GM19239 (cell line): ENCODE measurements around the gene PRSS56.

Experiments
- DNase-seq: peaks from one replicate; pipeline ENCODE4 v3.0.0; 2011; ENCODE audit warnings: low spot score; ENCODE audit not compliant: insufficient read length
- FAIRE-seq: peaks from 2 replicates; lab custom pipeline; 2011; peaks lifted over from hg19 to GRCh38; lab: Jason Lieb, UNC

PRSS56 gene

DNA sequence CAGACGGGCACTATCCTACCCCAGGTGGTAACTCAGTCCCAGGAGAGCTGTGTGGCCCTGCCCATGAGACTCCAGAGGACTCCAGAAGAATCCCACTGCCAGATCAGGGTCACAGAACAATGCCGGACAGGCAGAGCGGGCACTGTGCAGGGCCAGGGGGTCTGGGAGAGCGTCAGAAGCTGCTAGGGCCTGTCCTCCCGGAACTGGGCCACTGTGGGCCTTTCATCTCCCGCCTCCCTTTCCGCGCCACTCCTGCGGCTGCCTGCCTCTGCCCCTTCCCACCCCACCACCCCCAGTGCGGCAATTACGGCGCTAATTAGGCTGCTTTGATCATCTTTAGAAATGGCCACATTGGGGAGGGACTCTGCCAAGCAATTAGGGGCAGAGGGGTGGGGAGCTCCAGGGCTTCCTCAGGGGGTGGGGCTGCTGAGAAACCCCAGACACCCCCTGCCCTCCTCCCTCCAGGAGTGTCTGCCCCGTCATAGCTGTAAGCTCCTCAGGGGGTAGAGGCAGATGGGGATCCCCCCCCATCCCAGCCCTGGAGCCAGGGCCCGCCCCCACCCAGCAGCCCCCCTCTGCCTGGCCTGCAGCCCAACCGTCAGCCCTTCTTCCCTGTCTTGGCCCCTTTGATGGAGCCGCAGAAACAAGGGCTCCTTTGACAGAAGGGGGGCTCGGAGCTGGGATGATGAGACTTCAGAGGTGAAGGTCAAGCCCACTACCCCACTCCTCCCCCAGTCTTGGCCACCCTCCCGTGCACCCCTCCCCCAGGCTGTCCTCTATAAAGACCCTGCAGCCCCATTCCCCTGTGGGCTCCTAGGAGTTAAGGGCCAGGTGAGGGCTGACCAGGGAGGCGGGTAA, at the start of gene PRSS56:
Gene PRSS56 (plus strand): TSS at position 808 of the 858 bp plus-strand sequence. CDS start 211 bp downstream, outside the sequence.
- DNase-seq (no peak), FAIRE-seq (no peak)

DNA sequence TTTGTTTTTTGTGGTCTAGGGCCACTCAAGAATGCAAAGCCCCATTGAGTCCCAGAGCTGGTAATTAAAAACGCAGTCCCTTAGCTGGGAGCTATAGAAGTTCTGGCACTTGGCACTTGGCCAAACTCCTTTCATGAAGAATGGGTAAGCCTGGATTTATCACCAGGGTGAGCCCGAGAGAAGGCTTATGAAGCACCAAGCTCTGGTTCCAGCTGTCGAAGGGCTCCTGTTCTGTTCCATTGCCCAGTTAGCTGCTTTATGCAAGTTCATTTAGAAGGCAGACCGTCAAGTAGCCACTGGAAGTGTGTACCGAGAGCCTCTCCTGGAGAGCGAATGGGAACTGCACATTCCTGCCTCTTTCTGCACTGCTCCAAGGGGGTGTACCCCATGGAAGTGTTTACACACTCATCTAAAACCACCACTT, 46.7 kb upstream of the PRSS56 start:
- FAIRE-seq: no peak
- no peak for DNase-seq

DNA sequence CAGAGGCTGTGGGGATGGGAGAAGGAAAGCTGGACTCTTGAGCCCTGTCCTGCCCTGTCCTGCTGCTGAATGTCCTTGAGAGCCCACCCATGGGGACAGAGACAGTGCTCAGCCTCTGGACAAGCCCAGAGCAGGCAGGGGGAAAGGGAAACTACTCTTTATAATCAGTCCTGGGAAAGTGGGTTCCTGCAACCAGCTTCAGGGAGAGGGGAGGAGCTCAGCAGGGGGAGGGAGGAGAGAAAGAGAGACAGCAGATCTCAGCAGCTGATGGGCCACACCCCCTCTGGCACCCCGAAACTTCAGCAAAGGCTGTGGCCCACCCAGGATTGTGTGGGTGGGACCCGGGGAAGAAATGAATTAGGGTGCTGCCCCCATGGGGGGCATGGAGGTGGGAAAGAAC, 44.1 kb upstream of the PRSS56 start:
- DNase-seq (no peak), FAIRE-seq (no peak)

DNA sequence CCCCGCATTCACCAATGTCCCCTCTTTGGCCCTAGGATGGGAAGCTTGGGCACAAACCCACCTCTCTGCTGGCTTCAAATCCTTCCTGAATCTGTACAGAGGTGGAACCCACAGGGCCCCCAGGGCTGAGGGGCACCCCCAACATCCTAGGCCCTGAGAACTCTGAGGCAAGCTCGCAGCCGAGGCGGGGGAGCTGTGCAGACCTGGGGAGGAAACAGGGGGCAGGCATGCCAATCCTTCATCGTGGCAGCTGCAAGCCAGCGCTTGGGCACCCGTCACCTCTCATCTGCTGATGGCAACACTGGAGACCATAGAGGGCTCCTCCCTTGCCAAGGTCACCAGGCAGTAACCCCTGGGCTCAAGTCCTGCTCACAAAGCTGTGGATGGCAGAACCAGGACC, 43.4 kb upstream of the PRSS56 start:
- DNase-seq: no peak
- FAIRE-seq: no peak

DNA sequence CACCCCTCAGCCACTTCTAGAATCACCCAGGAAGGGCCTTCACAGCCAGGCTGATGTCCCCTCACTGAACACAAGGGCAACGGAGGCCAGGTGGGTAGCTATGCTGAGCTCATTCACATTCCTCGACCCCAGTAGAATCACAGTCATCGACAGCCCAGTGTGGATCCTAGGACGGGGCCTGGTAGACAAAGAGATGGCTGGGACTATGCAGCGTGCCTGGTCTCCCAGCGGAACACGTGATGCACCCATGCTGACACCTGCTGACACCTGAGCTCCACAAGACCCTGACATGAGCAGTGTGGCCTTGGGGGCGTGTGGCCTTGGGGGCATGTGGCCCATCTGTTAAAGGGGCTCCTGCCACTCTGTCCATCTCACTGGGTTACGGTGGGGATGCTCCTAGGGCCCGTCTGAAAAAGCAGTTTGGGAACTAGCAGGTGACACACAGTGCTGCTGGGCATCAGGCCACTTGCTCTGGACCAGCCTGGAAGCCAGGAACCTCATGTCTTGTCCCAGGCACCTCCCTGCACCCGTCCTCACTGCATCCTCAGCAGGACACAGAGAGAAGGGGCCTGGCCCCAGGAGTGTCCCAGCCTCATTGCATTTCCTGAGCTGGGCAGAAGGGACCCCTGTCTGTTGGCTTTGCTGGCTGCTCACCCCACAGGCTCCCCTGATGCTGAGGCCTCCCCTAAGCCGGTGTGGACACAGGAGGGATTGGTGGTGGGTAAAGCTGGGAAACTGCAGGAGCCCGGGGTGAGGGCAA, 42.3 kb upstream of the PRSS56 start:
- FAIRE-seq: no peak
- no peak for DNase-seq

DNA sequence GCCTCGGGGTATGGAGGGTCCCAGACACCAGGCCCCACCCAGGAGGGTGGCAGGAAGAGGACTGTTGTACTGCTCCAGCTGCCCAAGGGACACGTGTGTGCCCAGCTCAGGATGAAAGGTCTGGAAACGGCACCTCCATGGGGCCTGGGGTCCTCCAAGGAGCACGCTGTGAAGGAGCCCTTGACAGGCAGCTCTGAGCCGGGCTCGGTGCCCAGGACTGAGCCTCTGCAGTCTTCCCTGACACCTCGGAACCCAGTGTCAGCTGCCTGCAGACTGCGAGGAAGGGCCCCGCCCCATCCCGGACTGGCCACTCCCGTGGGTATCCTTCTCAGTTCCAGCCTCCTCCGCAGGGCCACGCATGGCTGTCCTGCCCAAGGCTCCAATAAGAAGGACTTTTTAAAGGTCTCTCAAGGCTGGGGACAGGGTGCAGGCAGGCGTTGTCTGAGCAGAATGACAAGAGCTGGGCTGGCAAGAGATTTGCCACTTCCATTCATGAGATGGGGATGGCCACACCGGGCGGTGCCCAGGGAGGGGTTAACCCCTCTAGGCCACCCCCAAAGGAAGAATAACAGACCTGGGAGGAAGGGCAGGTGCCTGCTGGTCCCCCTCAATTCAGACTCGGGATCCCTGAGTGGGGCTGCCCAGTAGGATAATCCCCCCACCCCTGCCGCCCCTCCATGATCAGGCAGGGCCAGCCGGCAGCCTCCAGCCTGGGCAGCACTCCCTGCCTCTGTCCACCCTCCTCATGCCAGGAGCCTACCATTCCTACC, 41.4 kb upstream of the PRSS56 start:
- DNase-seq (no peak), FAIRE-seq (no peak)

DNA sequence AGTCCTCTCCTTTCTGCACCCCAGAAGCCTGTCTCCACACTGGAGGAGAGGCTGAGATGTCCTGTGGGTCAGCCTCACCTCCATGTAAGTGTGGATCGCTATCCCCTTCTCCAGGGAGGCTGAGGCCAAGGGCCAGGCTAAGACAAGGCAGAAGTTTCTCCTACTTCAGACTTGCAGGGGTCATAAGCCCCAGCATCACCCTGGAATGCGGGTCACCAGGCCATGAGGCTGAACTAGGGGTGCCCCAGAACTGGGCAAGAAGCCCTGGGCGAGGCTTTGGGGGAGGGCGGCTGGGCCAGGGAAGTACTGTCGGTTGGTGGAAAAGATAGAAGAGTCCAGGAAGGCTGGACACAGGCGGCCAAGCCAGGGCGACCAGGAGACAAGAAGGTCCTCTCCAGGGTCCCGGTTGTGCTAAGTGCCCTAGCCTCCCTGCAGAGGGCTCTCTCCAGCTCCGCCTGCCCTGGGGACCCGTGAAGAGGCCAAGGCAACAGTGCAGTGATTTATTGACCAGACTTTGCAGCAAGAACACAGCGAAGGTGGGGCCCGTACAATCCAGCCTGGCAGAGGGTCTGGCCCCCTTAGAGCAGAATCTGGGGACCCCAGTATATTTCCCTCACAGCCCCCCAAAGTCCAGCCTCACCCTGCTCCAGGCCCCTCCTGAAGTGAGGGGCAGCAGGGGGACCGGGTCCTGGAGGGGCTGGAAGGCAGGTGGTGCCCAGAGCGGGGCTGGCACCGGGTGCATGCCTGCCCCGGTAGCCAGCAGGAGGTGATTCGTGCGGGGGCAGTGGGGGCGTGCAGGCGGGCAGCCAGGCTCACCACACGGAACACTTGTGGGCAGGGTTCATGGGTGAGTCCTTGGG, 40.6 kb upstream of the PRSS56 start:
- FAIRE-seq (no peak), DNase-seq (no peak)

DNA sequence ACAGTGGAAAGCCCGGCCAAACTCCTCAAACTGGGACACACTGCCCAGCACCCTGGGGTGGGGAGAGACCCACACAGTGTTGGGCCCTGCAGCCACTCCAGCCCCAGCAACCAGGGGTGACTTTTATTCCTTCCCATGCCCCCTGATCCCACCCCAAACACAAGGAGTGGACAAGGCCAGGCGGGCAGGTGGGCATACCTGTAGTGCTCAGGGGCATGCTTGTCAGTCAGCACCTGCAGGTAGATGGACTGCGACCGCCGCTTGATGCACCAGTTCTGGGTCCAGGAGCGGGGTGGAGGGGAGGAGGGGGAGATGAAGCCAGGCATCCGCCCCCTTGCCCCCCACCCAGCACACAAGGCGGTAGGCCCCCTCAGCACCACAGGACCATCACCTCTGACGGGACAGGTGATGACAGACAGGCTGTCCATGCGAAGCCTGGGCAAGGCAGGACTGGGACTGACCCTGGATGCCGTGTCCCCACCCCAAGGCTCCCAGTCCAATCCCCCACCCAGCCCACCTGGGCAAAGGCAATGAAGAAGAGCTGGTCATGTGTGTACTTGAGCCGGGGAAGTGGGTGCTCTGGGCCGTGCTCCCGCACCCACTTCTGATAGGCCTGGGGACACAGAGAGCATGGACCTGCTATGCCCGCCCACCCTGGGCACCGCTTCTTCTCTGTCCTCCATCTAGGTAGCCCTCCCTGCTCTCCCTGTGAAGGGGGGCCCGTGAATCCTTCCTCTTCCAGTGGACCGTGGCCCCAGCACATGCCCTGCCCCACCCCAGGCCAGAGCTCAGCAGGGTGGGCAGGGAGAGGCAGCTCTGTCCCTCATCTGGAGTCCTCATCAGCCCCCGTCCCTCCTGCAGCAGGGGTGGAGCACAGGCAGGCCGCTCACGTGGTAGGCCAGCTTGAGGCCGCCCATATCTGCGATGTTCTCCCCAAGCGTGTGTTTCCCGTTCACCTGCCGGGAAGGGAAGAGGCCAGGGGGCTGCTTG, 39.7 kb upstream of the PRSS56 start:
- DNase-seq: no peak
- FAIRE-seq: no peak

DNA sequence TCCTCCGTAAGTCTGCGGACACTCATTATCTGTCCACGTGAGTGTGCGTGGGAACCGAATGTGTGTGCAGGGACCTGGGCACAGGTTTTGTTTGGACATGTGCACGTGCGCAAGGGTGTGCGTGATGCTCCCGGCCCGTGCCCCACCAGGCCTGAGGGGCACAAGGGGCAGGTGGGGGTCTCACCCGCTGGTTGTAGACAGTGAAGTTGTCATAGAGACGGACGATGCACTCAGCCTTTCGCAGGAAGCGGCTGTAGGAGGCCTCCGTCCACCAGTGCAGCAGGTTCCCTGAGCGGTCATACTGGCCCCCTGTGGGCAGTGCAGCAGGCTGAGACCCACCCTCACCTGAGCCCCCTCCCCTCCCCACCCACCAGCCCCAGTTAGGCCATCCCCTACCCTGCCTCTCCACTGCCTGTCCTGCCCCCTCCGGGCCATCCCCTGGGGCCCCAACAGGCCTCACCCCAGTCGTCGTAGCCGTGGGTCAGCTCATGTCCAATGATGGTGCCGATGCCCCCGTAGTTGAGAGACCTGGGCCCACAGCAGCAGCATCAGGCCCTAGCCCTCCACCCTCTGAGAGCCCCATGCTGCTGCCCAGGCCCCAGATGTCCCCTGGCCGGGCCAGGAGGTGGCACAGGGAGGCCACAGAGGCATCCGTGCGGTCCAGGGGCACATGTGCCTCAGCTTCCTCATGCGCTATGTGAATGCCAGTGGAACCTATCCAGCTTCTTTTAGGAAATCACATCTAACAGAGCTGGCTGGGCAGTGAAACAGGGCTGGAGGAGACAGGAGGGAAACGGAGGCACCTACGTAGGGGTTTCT, 38.7 kb upstream of the PRSS56 start:
- FAIRE-seq (no peak), DNase-seq (no peak)

DNA sequence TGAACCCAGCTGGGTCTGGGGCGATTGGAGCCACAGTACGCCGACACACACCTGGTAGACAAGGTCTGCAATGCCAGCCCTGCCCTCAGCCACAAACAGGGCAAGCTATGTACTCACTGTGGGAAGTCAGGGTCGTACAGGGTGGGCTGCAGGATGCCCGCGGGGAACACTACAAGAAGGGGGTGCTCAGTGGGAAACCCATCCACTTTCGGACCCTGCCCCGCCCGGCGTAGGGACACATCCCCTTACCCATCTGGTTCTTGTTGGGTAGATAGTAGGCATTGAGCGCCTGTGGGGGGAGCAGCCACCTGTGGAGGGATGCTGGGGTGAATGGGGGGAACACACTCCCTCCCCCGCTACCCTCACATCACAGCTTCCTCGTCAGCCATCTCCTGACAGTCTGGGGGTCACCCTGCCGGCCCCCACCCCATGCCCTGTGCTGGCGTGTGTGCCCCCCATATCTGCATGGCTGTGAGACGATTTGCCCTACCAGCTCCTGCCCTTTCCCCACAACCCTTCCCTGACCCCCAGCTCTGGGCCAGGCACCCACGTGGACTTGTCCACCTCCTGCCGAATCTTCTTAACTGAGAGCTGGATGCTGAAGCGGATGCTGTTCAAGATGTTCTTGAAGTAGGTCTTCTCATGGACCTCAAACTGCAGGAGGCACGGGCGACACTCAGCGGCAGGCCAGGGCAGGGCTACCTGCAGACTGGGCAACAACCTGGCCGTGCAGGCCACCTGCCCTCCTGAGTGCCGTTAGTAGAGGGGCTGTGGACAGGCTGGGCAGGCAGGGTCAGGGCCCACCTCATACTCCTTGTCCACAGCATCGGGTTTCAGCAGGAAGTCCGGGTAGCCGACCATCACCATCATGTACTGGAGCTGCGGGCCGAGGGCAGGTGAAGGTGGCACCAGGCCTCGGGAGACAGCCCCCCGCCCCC, 37.6 kb upstream of the PRSS56 start:
- DNase-seq (no peak), FAIRE-seq (no peak)

DNA sequence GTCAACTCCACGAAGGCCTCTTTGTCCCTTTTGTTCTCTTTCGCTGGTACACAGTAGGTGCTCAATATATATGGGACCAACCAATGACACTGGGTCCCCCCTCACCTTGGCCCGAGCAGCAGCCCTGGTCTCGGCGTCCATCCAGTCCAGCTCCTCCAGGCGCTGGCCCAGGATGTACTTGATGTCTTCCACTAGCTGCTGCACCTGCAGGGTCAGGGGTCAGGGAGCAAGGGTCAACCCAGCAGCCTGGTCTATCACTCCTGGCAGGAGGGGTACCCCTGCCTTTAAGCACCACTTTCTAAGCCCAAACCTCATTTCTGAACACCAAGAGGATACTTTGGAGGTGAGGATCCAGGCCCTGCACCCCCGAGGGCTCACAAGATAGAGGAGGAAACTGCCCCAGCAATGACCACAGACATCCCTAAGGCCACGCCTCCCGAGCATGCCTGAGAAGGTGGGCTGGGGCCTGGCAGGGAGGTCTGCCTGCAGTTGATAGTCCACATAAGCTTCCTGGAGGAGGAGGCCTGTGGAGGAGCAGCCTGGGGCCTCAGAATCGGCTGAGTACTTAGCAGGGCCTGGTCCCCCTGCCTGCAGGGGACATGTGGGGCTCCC, 36.8 kb upstream of the PRSS56 start:
- no peak for FAIRE-seq
- DNase-seq: no peak

DNA sequence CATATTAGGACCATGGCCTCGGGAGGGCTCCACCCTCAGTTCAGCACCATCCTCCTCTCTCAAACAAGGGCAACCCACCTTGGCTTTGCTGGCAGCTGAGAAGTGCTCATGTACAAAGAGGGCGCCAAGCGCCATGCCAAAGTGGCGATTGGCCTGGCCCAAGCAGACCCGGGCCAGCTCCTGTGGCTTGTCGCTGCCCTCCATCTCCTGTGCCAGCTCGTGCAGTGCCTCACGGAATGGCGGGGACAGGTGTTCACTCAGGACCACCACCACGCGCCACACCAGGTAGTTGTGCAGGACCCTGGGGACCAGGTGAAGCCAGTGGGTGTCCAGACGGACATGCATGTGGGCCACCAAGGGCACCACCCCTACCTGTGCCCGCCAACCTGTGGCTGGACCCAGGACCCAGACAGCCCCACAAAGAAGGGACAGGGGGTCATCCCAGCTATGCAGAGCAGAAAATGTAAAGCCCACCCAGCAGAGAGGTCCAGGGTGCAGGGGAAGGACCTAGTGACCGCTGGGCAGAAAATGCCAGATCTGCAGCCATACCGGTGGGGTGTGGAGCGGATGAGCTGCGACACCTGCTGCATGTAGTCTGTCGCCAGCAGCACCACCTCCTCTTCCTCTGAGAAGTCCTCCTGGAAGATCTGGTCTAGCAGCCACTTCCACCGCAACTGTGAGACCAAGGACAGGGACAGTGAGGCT, 36.1 kb upstream of the PRSS56 start:
- DNase-seq (no peak), FAIRE-seq (no peak)

DNA sequence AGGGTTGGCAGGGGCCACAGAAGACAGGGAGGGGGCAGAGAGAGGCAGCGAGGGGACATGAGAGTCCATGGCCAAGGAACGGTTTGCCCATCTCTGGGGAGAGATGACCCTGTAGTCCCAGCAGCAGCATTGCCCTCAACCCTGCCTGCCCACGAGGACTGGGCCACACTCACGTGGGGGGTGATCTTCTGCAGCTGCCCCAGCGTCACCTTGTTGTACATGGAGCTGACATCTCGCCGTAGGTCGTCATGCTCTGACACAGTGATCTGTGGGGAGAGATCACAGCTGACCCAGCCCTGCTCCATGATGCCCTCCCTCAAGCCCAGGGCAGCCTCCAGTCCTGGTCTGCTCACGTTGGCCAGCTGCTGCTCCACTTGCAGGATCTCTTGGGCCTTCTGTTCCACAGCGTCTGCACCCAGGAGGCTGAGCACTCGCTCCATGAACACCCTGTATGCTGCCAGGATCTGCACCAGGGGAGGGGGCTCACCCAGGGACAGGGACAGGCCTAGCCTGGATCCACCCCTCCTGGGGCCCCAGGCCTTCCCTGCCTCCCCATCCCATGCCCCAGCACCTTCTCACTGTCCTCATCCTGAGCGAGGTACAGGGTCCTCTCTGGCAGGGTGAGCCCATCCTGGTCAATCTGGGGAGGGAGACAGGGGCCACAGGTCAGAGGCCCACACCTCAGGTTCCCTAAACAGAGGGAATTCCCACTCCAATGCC, 35.4 kb upstream of the PRSS56 start:
- FAIRE-seq: no peak
- DNase-seq: no peak

DNA sequence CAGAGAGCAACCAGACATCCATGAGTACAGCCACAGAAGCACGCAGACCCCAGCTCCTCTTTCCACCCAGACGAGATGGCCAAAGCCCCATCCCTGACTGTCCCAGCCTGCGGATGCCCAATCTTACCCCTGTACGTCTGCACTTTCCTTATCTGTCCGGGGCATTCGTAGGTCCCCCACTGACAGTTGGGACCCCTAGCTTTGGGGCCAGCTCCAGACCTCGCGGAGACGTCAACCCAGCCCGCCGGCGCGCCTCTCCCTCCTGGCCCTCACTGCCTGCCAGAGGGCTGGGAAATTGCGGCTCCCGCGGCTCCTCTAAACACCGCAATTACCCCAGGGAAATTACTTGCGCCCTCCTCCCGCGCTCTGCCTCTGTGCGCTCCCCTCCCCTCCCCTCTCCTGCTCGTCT, 34.8 kb upstream of the PRSS56 start:
- FAIRE-seq (no peak), DNase-seq (no peak)
